Stimulated activated effector memory CD8-positive, alpha-beta T cell treated with anti-CD3 and anti-CD28 coated beads, Interleukin-12 subunit alpha, Interleukin-12 subunit beta, amount 100 ng/mL, for 72 hours (primary cell): ENCODE data around the gene CD274.
"Not testable (repeated sequence)": the region's sequence is repeated elsewhere in the genome, so short reads cannot be mapped to it uniquely, and the experiment has no call there.

Experiments used
- ATAC-seq: fragments of 150-1000 bp; cut with Tn5 transposase; 2 replicates; pipeline ENCODE4 v1.10.0; 2021
- DNase-seq, 2 donors: peaks; one replicate each; pipeline ENCODE4 v3.0.0; 2021 to 2022; ENCODE audit warnings: low spot score in 2 of 2
- H3K27ac Mint-ChIP-seq: one replicate; pipeline ENCODE4 v1.8.0; 2022; ENCODE audit warnings: mild to moderate bottlenecking, mixed read lengths
- H3K36me3 Mint-ChIP-seq: one replicate; pipeline ENCODE4 v1.8.0; 2022; ENCODE audit warnings: mild to moderate bottlenecking, mixed read lengths
- H3K4me1 Mint-ChIP-seq: one replicate; pipeline ENCODE4 v1.8.0; 2022; ENCODE audit warnings: mixed read lengths
- H3K4me3 Mint-ChIP-seq: one replicate; pipeline ENCODE4 v1.8.0; 2022; ENCODE audit warnings: mild to moderate bottlenecking, mixed read lengths
- H3K9me3 Mint-ChIP-seq: one replicate; pipeline ENCODE4 v1.8.0; 2022; ENCODE audit warnings: mixed read lengths

The CD274 gene

GRCh38 chr9:5470816-5471215 lies 20.5 kb downstream of the CD274 start:
- Mint-ChIP-seq H3K27ac (no peak overlapping the region), H3K36me3 (peaks cover 50% of the 10 kb centered on the region), H3K9me3 (no peaks in the 10 kb centered on the region), H3K4me1 (peaks cover 49% of the 10 kb centered on the region), H3K4me3 (no peak overlapping the region)
- ATAC-seq: peak; percentile 88
- DNase-seq: no peak

GRCh38 chr9:5475611-5476010 lies 25.3 kb downstream of the CD274 start:
- peaks cover 36% of the 10 kb centered on the region for H3K4me1 Mint-ChIP-seq
- not testable (repeated sequence) for ATAC-seq, H3K4me3 Mint-ChIP-seq, DNase-seq, H3K27ac Mint-ChIP-seq, H3K36me3 Mint-ChIP-seq, H3K9me3 Mint-ChIP-seq

- ATAC-seq (peak; percentile 82), DNase-seq (no peak)
- no peaks in the 10 kb centered on the region for H3K36me3 Mint-ChIP-seq
- H3K9me3 Mint-ChIP-seq: no peaks in the 10 kb centered on the region
- peaks cover 34% of the 10 kb centered on the region for H3K4me1 Mint-ChIP-seq
- no peak overlapping the region for H3K27ac Mint-ChIP-seq
- H3K4me3 Mint-ChIP-seq: no peak overlapping the region
These were observed 27.9 kb downstream of the CD274 start for GRCh38 chr9:5478206-5478605.

- H3K27ac Mint-ChIP-seq: no peak overlapping the region
- no peaks in the 10 kb centered on the region for H3K9me3 Mint-ChIP-seq
- H3K36me3 Mint-ChIP-seq: no peaks in the 10 kb centered on the region
- DNase-seq: no peak
- peak overlapping the region; percentile 8 for H3K4me3 Mint-ChIP-seq
- peaks cover 27% of the 10 kb centered on the region for H3K4me1 Mint-ChIP-seq
- ATAC-seq: peak; percentile 75
These were observed 29.8 kb downstream of the CD274 start for GRCh38 chr9:5479994-5480694.

GRCh38 chr9:5480919-5481318 lies 30.6 kb downstream of the CD274 start:
- Mint-ChIP-seq H3K4me3 (no peak overlapping the region), H3K27ac (no peak overlapping the region), H3K9me3 (no peaks in the 10 kb centered on the region), H3K36me3 (no peaks in the 10 kb centered on the region), H3K4me1 (peaks cover 22% of the 10 kb centered on the region)
- DNase-seq (no peak), ATAC-seq (no peak)

GRCh38 chr9:5481322-5482040 lies 31.1 kb downstream of the CD274 start:
- H3K27ac Mint-ChIP-seq: no peak overlapping the region
- no peaks in the 10 kb centered on the region for H3K9me3 Mint-ChIP-seq
- H3K4me1 Mint-ChIP-seq: peaks cover 22% of the 10 kb centered on the region
- no peak for ATAC-seq
- H3K36me3 Mint-ChIP-seq: no peaks in the 10 kb centered on the region
- no peak for DNase-seq
- no peak overlapping the region for H3K4me3 Mint-ChIP-seq

- ATAC-seq: no peak
- no peaks in the 10 kb centered on the region for H3K36me3 Mint-ChIP-seq
- H3K4me1 Mint-ChIP-seq: peaks cover 22% of the 10 kb centered on the region
- no peak for DNase-seq
- H3K27ac Mint-ChIP-seq: no peak overlapping the region
- no peak overlapping the region for H3K4me3 Mint-ChIP-seq
- H3K9me3 Mint-ChIP-seq: no peaks in the 10 kb centered on the region
These were observed 31.9 kb downstream of the CD274 start for GRCh38 chr9:5482194-5482593.

- no peaks in the 10 kb centered on the region for H3K9me3 Mint-ChIP-seq
- DNase-seq (no peak), ATAC-seq (no peak)
- H3K36me3 Mint-ChIP-seq: no peaks in the 10 kb centered on the region
- H3K4me3 Mint-ChIP-seq: no peak overlapping the region
- H3K27ac Mint-ChIP-seq: no peak overlapping the region
- H3K4me1 Mint-ChIP-seq: peaks cover 16% of the 10 kb centered on the region
These were observed 33.0 kb downstream of the CD274 start for GRCh38 chr9:5483306-5483705.

GRCh38 chr9:5485378-5486085 lies 35.2 kb downstream of the CD274 start:
- Mint-ChIP-seq H3K36me3 (no peaks in the 10 kb centered on the region), H3K27ac (no peak overlapping the region), H3K4me3 (no peak overlapping the region), H3K4me1 (peaks cover 5% of the 10 kb centered on the region), H3K9me3 (no peaks in the 10 kb centered on the region)
- DNase-seq (no peak), ATAC-seq (no peak)

- H3K36me3 Mint-ChIP-seq: no peaks in the 10 kb centered on the region
- no peak overlapping the region for H3K27ac Mint-ChIP-seq
- no peak overlapping the region for H3K4me3 Mint-ChIP-seq
- DNase-seq (no peak), ATAC-seq (no peak)
- H3K9me3 Mint-ChIP-seq: no peaks in the 10 kb centered on the region
- H3K4me1 Mint-ChIP-seq: no peaks in the 10 kb centered on the region
These were observed 36.6 kb downstream of the CD274 start for GRCh38 chr9:5486988-5487387.

GRCh38 chr9:5488221-5489008 lies 38.1 kb downstream of the CD274 start:
- H3K9me3 Mint-ChIP-seq: peaks cover under 1% of the 10 kb centered on the region
- H3K36me3 Mint-ChIP-seq: no peaks in the 10 kb centered on the region
- H3K4me3 Mint-ChIP-seq: no peak overlapping the region
- H3K27ac Mint-ChIP-seq: no peak overlapping the region
- ATAC-seq: no peak
- DNase-seq: no peak
- H3K4me1 Mint-ChIP-seq: peaks cover 6% of the 10 kb centered on the region

- H3K4me3 Mint-ChIP-seq: no peak overlapping the region
- peaks cover 2% of the 10 kb centered on the region for H3K9me3 Mint-ChIP-seq
- ATAC-seq: no peak
- peaks cover 17% of the 10 kb centered on the region for H3K4me1 Mint-ChIP-seq
- DNase-seq: no peak
- no peaks in the 10 kb centered on the region for H3K36me3 Mint-ChIP-seq
- H3K27ac Mint-ChIP-seq: no peak overlapping the region
These were observed 39.5 kb downstream of the CD274 start for GRCh38 chr9:5489630-5490490.

GRCh38 chr9:5492965-5493678 lies 42.8 kb downstream of the CD274 start:
- Mint-ChIP-seq H3K36me3 (no peaks in the 10 kb centered on the region), H3K27ac (peak overlapping the region; percentile 89), H3K4me1 (peaks cover 17% of the 10 kb centered on the region), H3K9me3 (peaks cover 2% of the 10 kb centered on the region), H3K4me3 (peak overlapping the region; percentile 28)
- no peak for ATAC-seq
- DNase-seq: no peak
